Measurements from ENCODE around the gene REV1. TPM values are rescaled to one million over a fixed set of nuclear protein-coding genes. Genes with fewer than 3 reads are reported as not detected.

REV1 gene
- total and polyA plus RNA-seq, 2 donors (not counting 3 experiments of a cell fraction or from before 2014, with no cell fraction given), result 16.6 to 50.3 TPM

DNA sequence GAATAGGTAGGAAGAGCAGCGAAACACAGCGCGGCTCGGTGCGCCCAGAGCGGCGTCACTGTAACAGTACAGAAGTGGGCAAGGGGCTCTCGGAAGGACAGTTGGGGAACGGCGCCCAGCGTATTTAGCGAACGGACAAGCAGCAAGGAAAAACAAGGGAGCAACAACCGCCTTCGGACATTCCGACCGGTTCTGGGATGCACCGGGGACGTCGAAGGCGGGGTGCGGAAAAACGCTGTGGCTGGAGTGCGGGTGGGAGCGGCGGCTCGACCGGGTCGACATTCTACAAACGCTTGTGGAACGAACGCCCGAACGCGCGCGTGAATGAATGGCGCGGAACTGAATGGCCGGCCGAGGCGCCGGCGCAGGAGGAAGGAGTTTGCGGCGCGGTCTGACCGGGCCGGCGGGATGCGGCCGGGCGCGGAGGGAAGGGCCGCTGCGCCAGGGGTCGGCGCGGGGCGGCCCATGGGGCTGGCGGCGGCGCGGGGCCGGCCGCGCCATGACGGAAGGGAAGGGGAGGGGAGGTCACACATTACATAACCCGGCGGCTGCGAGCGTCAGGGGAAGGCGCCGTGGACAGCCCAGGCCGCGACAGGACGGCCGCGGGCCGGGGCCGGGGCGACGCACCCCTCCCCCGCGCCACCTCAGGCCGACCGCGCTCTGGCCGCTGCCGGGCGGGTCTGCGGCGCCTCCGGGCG lies 605 bp downstream of the REV1 start:
- peak overlapping the region; percentile 66 for H2AFZ ChIP-seq (ENCODE audit: low read depth, low read length)
- DNase-seq (ENCODE audit: low read depth, low spot score) (no peak), FAIRE-seq (no peak)
- dilution Hi-C loops (cut with MboI; ENCODE audit: extremely low pct_ligation_motif_present, low sequenced_read_pairs) (no loop called here), intact Hi-C loops (cut with micrococcal nuclease) (no loop called here)
- no TSS peak for BruUV-seq (replicated peaks)
- no peaks in the 10 kb centered on the region for H3K9me3 ChIP-seq (replicated peaks; ENCODE audit: control insufficient read depth, insufficient read depth, low read length)
- peak overlapping the region; percentile 96 for H3K9ac ChIP-seq (replicated peaks; ENCODE audit: extremely low read depth, insufficient read depth, low read length)
- H3K9me1 ChIP-seq (replicated peaks; ENCODE audit: control insufficient read depth, extremely low read depth, insufficient read depth, low read length), result no peaks in the 10 kb centered on the region
- ChIA-PET POLR2A (interaction anchor here (1.3 kb wide), 1 partner anchor 153 kb away, joined by 5 read pairs; the partner anchor contains the start of genes EIF5B and TXNDC9), CTCF (no interaction called here)
- H4K20me1 ChIP-seq (replicated peaks; ENCODE audit: control insufficient read depth, extremely low read depth, insufficient read depth, low read length), result no peaks in the 10 kb centered on the region
- peaks cover 27% of the 10 kb centered on the region for H3K4me1 ChIP-seq (ENCODE audit: control insufficient read depth, extremely low read depth, insufficient read depth, low read length)
- H3K36me3 ChIP-seq (ENCODE audit: control insufficient read depth in 2 of 2, extremely low read depth in 1 of 2, insufficient read depth in 2 of 2, low read length in 2 of 2), result no peaks in the 10 kb centered on the region
- peak overlapping the region; percentile 100 for H3K4me2 ChIP-seq (ENCODE audit: insufficient read depth, low read length)
- peak overlapping the region; percentile 85 to 96 (median 90) for H3K4me3 ChIP-seq (replicated peaks in 1 of 3; ENCODE audit: insufficient read depth in 1 of 3, low read depth in 1 of 3, low read length in 3 of 3)
- H3K79me2 ChIP-seq (ENCODE audit: control insufficient read depth, insufficient read depth, low read length), result peaks cover 51% of the 10 kb centered on the region
- peak overlapping the region; percentile 94 for H3K27ac ChIP-seq (ENCODE audit: insufficient read depth, low read depth, low read length)
- TF ChIP-seq EZH2 (IDR thresholded peaks at IDR 0.05; ENCODE audit: borderline replicate concordance, low read depth, low read length, severe bottlenecking) (no peak), GATA2 (IDR thresholded peaks at IDR 0.05; ENCODE audit: insufficient read depth, insufficient read length, low read depth, low read length) (no peak), MAX (IDR thresholded peaks at IDR 0.05; ENCODE audit: insufficient read depth, insufficient read length) (no peak), POLR2A (IDR thresholded peaks at IDR 0.05; ENCODE audit: low read depth, low read length) (peak; percentile 77), FOS (IDR thresholded peaks at IDR 0.05; ENCODE audit: borderline replicate concordance, insufficient read depth, low read length) (no peak), JUN (IDR thresholded peaks at IDR 0.05; ENCODE audit: borderline replicate concordance, insufficient read depth, insufficient read length, low read depth) (no peak), MYC (IDR thresholded peaks at IDR 0.05; ENCODE audit: low read depth, low read length) (no peak), POLR2AphosphoS5 (IDR thresholded peaks at IDR 0.05; ENCODE audit: insufficient read depth, low read depth, low read length) (peak; percentile 64)
- TF ChIP-seq, protein P1, sequence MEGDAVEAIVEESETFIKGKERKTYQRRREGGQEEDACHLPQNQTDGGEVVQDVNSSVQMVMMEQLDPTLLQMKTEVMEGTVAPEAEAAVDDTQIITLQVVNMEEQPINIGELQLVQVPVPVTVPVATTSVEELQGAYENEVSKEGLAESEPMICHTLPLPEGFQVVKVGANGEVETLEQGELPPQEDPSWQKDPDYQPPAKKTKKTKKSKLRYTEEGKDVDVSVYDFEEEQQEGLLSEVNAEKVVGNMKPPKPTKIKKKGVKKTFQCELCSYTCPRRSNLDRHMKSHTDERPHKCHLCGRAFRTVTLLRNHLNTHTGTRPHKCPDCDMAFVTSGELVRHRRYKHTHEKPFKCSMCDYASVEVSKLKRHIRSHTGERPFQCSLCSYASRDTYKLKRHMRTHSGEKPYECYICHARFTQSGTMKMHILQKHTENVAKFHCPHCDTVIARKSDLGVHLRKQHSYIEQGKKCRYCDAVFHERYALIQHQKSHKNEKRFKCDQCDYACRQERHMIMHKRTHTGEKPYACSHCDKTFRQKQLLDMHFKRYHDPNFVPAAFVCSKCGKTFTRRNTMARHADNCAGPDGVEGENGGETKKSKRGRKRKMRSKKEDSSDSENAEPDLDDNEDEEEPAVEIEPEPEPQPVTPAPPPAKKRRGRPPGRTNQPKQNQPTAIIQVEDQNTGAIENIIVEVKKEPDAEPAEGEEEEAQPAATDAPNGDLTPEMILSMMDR (IDR thresholded peaks at IDR 0.05; ENCODE audit: extremely low read depth in 1 of 2, insufficient read depth in 1 of 2, low read depth in 1 of 2, low read length in 2 of 2), result no peak
- H3K27me3 ChIP-seq (ENCODE audit: control insufficient read depth in 2 of 2, insufficient read depth in 2 of 2, low read length in 2 of 2), result peaks cover 3 to 6% of the 10 kb centered on the region in 2 experiments
